ENCODE measurements around the gene NABP2.

NABP2 gene

DNA sequence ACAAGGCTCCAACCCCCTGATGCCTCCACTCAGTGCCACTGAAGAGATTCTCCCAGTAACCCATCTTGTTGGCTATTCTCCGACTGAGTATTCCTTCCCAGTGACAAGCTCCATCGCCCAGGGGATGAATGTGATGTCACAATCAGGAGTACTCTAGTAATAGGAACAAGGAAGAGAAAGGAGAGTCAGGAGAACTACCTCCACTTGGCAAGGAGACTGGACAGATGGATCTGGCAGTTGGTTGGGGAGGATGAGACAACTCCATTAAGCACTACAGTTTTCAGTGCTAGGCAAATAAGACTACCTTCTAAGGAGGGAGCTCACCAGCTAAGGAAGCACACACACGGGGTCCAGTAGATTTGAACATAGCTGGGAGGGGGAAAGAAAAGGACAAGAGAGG lies 7.7 kb upstream of the NABP2 start:
- no peak for DNase-seq

DNA sequence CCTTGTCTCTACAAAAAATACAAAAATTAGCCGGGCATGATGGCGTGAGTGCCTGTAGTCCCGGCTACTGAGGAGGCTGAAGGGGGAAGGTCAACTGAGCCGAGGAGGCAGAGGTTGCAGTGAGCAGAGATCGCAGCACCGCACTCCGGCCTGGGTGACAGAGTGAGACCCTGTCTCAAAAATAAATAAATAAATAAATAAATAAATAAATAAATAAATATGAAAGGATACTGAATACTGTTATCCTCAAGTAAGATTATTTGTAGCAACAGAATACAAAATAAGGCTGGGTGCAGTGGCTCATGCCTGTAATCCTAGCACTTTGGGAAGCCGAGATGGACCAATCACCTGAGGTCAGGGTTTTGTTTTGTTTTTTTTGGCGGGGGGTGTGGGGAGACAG lies 4.3 kb upstream of the NABP2 start:
- no peak for DNase-seq

DNA sequence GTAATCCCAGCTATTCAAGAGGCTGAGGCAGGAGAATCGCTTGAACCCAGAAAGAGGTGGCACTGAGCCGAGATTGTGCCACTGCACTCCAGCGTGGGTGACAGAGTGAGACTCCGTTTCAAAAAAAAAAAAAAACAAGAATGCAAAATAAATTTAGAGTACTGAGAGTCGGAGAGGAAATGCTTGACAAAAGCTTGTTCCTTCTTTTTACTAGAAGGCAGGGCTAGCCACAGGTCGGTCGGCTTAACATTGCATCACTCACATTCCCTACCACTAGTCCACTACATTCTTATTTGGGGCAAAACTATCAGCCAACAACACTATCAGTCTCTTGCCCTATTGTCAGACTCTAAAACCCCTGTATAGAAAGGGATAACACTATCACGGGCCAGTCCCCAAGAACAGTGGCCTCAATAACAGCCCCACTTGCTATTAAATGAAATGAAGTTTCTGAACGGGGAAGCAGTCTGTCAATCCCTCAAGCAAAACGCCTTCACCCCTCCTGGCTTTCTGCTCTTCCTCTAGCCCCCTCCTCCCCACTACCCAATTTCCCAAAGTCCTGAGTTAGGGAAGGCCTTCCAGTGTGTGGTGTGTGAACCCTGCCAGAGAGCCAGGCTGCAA lies 3.4 kb upstream of the NABP2 start:
- no peak for DNase-seq

DNA sequence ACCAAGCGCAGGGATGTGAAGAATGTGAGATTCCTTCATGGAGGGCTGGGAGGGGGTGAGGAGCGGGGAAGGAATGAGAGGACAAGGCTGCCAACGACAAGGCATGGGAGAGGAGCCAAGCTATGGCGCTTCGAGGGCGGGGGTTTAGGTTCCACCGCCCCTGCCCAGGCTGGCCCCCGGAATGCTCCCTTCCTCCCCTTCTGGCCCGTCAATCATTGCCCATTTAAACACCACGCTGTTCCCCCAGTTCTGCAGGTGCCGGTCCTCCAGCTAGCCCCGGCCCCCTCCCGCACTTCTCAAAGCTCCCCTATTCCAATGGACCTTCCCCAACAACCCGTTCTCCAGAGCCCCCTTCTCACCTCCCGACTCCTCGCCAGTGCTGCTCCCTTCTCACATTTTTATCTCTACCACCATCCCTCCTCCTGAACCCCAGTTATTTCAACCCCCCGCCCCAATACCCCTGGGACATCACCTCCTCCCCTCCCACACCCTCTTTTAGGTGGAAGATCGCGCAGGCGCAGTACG lies 2.8 kb upstream of the NABP2 start:
- no peak for DNase-seq

DNA sequence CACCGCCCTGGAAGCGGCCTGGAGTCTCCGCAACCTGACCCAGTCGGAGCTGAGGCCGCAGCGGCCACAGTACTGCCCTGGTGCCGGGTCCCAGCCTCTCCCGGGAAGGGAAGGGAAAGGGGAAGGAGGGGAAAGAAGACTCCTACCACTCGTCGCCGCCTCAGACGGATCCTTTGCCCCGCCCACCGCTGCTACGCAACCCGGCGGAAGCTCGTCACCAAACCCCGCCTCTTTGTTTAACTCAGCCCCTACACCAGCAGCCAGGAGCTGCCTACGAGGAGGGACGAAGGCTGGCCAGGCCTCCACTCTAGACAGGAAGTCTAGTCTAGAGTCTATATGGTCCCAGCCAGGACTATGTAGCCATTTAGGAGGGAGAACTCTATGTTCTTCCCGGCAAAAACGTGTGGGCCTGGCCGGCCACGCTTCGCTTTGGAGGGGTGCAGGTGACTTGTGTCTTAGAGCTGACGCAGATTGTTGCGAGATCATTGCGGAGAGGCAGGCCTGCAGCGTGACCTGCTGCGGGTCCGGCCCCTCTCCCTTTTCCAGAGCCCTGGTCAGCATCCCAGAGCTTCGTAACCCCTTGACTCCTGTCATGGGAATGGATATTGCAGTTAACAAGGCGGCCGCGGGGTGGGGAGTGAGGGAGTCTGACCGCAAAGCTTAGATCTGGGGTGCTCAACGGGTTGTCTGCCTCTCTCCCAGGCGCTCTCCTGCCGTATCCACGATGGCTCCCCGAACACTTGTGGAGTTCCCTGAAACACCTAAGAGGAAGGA lies 2.2 kb upstream of the NABP2 start, which contains the start of gene RNF41:
TSS of gene RNF41 (minus strand) at position 166 of the 774 bp plus-strand sequence. CDS start 7,875 bp downstream, outside the sequence.
- DNase-seq = peak; percentile 94

DNA sequence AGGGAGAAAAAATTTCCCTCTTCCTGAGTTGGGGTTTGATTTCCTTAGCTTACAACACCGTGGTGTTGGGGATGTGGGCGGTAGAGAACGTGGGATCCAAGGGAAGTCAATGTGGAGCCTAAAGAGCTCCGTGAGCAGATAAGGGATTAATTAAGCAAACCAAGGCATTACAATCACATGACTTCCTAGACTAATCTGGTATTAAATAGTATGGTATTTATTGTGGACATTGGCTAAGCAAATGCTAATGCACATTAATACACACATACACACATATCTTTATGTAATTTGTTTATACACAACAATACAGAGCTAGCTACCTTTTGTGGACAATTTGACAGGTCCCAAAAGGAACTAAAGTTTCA lies 1.6 kb upstream of the NABP2 start:
- DNase-seq = no peak

DNA sequence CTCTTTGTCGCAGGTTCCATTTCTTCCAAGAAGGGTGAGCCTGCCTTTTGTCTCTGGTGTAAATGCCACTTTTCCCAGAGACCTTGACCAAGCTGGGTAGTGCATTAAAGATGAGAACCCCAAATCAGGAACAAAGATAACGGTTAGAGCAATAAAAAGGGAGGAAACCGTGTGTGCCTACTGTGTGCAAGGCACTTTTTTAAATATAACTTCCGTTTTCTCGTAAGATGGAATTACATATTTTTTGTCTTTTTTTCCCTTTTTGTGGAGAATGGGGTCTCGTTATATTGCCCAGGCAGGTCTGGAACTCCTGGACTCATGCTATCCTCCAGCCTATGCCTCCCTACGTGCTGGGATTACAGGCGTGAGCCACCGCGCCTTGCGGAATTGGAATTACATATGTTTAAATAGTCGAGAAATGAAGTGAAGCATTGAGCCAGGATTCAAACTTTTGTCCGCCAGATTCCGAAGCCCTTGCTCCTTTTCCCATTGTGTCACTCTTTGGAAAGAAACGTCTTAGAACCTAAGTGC lies 506 bp upstream of the NABP2 start:
- DNase-seq = peak; percentile 6

DNA sequence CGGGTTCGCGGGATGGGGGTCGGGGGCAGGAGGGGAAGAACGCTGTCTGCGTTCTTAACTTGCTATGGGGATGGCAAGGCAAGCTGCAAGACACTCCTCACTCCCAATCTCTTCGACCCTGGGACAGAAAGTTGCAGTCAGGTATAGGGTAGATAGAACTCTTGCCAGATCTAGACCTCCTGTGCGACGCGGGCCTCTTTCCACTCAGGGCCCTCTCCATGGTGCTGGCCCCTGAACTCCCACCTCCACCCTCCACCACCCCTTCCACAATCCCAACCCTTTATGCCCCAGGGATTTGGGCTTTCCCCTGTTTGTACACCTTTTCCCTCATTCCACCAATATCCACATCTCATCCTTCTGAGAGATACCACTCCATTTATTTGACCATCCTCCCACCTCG lies 812 bp downstream of the NABP2 start:
- DNase-seq = no peak

DNA sequence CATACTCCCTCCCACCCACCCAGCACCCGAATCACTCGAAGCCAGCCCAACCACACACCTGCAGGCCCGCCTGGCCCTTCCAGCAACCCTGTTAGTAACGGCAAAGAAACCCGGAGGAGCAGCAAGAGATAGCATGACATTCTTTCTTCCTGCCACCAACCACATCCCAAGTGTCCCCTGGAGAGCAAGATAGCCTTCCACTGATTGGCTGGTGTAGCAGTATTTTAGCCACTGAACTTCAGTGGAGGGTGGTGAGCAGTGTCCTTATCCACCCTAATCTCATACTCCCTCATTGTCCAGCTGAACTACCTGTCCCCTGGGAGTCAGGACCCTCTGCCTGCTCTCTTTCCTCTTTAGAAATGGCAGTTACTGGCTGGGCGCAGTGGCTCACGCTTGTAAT lies 4.9 kb downstream of the NABP2 start:
- no peak for DNase-seq

DNA sequence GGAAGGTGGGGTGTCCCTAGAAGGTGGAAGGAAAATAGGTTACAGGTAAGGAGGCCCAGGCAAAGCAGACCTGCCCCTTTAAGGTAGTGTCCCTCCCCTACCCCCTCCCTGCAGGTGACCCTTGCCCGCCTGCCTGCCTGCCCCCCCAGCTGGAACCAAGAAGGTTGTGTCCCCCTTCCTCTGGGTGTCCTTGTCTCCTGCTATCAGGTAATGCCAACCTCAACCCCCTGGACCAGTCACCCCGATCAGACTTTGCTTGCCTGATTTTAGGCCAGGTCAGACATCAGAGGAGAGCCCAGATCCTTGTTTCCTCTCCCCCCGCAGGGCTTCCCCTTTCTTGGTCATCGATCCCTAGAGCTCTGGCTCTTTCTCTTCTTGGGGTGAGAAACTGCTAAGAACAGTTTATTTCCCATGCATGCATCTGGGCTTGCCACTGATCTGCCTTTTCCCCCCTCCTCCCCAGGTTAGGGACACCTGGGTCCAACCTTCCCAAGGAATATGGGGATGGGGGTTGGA lies 5.8 kb downstream of the NABP2 start, which contains the start of gene SLC39A5:
TSS of gene SLC39A5 (plus strand) at position 136 of the 516 bp plus-strand sequence. CDS start 1,224 bp downstream, outside the sequence.
- no peak for DNase-seq

DNA sequence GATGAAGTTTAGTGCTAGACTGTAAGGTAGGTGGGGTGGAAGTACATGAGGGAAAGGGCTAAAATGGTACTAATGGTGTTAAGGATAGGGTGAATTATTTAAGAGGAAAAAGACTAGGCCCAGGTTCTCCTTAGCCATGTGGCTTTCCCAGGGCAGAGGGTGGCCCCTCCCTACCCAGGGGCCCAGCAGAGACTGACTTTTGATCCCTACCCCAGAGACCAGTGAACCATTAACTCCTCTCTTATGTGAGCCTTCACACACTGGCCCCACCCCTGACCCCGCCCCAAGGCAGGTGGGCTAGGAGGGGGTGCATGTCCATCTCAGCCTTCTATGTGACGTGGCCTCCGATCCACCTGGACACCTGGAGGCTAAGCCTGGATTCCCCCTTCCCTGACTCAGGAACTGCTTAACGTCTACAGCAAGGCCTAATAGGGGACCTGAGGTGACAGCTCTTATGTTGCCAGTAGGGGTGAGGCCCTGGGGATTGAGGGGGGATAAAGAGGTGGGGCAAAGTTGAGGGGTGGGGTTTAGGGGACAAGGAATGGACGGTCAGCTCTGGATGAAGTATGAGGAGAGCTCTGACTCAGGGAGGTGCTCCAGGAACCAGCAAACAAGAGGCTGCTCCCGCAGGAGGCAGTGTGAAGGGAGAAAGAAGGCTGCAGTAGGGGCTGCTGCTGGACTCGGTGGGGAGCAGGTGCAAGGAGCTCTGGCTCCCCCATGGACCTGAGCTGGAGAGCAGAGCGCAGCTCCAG lies 6.5 kb downstream of the NABP2 start:
- no peak for DNase-seq

DNA sequence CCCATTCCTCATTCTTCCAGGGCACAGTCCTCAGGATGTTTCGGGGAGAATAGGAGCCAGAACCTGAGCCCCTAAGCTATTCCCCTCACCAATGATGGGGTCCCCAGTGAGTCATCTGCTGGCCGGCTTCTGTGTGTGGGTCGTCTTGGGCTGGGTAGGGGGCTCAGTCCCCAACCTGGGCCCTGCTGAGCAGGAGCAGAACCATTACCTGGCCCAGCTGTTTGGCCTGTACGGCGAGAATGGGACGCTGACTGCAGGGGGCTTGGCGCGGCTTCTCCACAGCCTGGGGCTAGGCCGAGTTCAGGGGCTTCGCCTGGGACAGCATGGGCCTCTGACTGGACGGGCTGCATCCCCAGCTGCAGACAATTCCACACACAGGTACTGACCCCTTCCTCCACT lies 7.0 kb downstream of the NABP2 start:
- no peak for DNase-seq

DNA sequence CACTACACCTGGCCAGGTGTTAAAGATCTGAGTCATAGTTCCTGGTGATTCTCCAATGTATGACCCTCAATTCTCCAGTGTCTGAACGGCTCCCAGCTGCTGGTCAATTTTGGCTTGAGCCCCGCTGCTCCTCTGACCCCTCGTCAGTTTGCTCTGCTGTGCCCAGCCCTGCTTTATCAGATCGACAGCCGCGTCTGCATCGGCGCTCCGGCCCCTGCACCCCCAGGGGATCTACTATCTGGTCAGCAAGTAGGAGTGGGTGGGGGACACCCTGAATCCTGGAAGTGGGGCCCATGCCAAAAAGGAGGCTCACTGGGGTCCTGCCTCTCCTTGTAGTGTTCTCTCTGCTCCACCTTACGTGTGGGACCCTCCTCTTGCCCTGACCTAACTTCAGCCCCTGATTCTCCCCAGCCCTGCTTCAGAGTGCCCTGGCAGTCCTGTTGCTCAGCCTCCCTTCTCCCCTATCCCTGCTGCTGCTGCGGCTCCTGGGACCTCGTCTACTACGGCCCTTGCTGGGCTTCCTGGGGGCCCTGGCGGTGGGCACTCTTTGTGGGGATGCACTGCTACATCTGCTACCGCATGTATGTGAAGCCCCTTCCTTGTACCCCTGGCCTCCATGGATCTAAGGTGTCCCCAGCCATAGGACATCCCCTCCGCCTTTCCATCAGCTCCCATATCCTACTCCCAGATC lies 10.7 kb downstream of the NABP2 start:
- DNase-seq = no peak

DNA sequence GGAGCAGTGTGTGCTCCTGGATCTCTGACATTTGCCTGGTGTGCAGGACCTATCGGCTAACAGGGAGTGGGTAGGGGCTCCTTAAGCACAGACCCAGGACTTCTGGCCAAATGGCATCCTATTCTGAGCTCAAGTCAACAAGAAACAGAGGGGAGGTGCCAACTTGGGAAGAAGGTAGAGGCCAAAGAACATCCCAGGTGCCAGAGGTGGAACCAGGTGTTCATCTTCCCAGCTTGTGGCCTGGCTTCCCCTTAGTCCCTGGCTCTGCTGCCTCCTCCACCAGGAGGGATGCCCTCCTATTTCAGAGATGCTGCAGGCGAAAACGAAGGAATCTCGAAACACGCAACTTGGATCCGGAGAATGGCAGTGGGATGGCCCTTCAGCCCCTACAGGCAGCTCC lies 11.9 kb downstream of the NABP2 start:
- no peak for DNase-seq

DNA sequence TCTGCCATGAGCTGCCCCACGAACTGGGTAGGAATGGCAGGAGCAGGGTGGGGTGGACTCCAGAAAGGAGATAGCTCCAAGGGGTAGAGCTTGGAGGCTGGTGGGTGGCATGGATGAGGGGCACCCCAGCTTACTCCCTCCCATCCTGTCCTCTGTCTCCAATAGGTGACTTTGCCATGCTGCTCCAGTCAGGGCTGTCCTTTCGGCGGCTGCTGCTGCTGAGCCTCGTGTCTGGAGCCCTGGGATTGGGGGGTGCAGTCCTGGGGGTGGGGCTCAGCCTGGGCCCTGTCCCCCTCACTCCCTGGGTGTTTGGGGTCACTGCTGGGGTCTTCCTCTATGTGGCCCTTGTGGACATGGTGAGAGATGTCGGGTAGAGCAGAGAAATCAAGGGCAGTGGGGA lies 12.8 kb downstream of the NABP2 start:
- no peak for DNase-seq

DNA sequence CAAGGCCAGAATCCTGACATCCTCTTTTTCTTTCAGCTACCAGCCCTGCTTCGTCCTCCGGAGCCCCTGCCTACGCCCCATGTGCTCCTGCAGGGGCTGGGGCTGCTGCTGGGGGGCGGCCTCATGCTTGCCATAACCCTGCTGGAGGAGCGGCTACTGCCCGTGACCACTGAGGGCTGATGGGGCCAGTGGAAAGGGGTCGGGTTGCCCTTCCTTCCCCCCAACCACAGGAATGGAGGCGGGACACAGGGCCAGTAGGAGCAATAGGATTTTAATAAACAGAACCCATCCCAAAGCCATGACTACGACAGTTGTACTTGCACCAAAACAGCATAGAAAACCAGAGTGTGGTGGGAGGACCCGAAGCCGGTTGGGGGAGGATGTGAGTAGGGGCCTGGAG lies 13.4 kb downstream of the NABP2 start:
- no peak for DNase-seq

DNA sequence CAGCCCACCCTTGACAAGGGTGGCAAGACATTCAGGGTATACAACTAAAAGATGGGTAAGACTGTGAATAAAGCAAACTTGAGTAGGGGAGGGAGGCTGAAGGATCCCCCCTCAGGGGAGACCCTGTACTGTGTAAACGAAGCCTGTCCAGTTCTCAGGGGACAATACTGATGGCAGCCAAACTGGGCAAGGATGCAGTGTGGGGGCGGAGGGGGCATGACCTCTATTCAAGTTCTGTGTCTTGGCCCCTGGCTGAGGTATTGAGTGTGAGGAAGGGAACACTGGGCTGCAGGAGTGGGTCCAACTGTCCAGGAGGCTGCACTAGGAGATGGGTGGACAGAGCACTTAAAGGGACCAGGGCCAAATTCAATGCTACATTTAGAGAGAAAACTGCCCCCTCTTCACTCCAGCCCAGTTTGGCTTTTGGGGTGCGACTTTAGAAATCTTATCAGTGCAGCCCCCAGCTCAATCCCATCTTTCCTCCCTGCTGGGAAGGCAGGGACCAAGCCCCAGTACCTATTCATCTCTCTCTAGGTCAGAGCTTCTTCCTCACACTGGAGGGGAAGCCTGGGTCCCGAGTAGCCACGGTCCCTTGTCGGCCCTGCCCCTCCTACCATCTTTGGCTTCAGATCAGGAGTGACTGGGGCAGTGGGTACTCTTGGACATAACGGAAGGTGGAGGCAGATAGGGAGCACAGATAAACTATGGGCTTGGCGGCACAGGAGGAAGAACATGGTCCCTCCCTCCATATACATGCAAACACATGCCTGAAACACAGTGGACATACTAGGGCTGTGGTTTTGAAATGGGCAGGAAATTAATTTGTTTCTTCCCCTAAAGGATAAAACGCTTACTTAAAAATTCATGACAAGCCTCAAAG lies 17.5 kb downstream of the NABP2 start:
- no peak for DNase-seq

DNA sequence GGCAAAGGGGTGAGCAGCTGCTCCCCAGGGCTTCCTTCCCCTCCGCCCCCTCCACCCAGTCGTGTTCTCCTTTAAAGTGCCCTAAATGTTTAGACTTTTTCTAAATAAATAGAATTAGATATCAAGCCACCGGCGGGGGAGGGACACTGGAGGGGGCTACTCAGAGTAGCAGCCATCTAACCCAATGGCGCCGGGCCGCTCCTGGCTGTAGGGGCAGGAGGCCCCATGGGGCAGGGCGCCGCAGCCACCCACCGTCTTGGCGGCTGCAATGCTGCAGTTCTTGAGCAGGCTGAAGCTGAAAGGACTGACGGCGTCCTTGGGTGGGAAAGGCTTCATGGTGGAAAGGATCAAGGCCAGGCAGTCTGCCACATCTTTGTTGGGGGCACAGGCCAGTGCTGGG lies 18.8 kb downstream of the NABP2 start:
- DNase-seq = no peak

DNA sequence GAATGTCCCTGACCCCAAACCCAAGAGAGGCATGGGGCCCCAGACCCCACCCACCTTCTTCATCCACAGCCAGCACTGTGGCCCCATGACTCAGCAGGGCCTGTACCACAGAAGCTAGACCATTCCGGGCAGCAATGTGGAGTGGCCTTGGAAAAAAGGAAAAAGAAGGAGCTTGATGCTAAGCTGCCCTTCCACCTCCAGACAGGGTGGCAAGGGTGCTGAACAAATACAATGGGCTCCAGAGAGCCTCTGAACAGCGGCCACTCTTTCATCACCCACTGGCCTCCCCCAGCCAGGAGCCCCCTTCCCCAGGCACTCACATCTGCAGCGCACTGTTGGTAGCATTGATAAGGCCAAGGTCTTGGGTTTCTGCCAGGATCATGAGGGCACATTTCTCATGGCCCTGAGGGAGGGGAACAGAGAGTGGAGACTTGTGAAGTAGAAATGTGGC lies 19.6 kb downstream of the NABP2 start:
- DNase-seq = no peak

DNA sequence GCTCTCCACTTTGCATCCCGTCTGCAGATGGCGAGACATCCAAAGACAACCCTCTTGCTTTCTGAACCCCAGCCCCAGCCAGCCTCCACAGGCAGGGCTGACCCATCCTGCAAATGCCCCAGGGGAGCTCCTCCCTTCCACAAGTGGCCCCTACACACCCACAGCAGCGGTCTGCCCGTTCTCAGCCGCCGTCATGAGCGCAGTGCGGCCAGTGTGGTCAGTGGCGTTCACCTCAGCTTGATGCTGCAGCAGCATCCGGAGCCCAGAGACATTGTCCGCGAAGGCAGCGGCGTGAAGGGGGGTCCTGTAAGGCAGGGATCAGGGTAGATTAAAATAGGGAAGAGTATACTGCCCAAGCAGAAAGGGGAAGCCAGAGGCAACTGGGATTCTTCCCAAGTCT lies 20.4 kb downstream of the NABP2 start:
- no peak for DNase-seq

DNA sequence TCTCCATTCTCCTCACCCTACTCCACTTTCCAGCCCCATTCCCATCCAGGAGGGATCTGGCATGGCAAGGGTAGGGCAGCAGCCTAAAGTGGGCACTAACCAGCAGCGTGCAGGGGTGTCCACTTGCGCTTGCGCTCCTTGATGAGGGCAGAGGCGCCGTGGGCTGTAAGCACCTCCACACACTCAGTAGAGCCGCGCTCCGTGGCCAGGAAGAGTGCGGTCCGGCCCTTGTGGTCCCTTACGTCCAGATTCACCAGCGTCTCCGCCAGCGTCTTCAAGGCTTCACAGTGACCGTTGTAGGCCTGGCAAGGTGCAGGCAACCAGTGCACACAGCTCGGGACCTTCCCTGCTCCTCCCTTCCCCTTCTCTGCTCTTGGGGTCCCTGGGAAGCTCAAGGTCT lies 23.8 kb downstream of the NABP2 start:
- DNase-seq = no peak

Measured in CD4-positive, alpha-beta T cell treated with Interleukin-10 for 1 hour (primary cell).